IMR-90 (cell line): Measurements from ENCODE around the gene LAMA3. TPM values are rescaled to one million over a fixed set of nuclear protein-coding genes. Genes with fewer than 3 reads are reported as not detected.

Experiments
- ATAC-seq: fragments of 200-7000 bp; cut with Tn5 transposase; 2 replicates; pipeline ENCODE4 v1.9.1; 2020; ENCODE audit warnings: low read depth, mild to moderate bottlenecking, moderate library complexity
- BruUV-seq: library from RNA; stranded (reverse); fragments of 400-500 nt; replicated peaks from 2 replicates; lab custom pipeline; 2021; lab: Mats Ljungman, UMichigan
- CTCF ChIA-PET: fragments of 300-600 bp; formaldehyde crosslinking; extraction: SDS; loops from one replicate; lab custom pipeline; 2021; ENCODE audit warnings: antibody characterized with exemption; lab: Yijun Ruan, JAX
- POLR2A ChIA-PET: fragments of 300-600 bp; sonication (Branson Sonifier 250); formaldehyde crosslinking; loops from one replicate; lab custom pipeline; 2022; ENCODE audit warnings: antibody characterized with exemption; ENCODE audit not compliant: unreplicated experiment; lab: Charles Lee
- DNase-seq: peaks from one replicate; pipeline ENCODE4 v3.0.0; 2013
- H2AFZ ChIP-seq: replicated peaks from 2 replicates; pipeline ENCODE3; 2013; ENCODE audit warnings: low read length, mild to moderate bottlenecking; ENCODE audit not compliant: poor library complexity
- H2AK5ac ChIP-seq: 2 replicates; pipeline ENCODE4 v1.6.1; 2013; ENCODE audit warnings: low read depth, low read length, inconsistent platforms
- H2AK9ac ChIP-seq: replicated peaks from 2 replicates; pipeline ENCODE3; 2013; ENCODE audit warnings: mild to moderate bottlenecking, low read depth, low read length, moderate library complexity; ENCODE audit not compliant: poor library complexity
- H2BK120ac ChIP-seq: 2 replicates; pipeline ENCODE4 v1.6.1; 2013; ENCODE audit warnings: low read depth, low read length, inconsistent platforms
- H2BK15ac ChIP-seq: 3 replicates; pipeline ENCODE4 v1.6.1; 2013; ENCODE audit warnings: low read depth, low read length, inconsistent platforms
- H2BK20ac ChIP-seq: 2 replicates; pipeline ENCODE4 v1.6.1; 2013; ENCODE audit warnings: low read depth, mild to moderate bottlenecking, inconsistent platforms, low read length, moderate library complexity
- H2BK5ac ChIP-seq: 2 replicates; pipeline ENCODE4 v1.6.1; 2013; ENCODE audit warnings: mild to moderate bottlenecking, low read depth, low read length, inconsistent platforms; ENCODE audit not compliant: poor library complexity, severe bottlenecking
- H3K14ac ChIP-seq: replicated peaks from 2 replicates; pipeline ENCODE4 v1.6.1; 2013; ENCODE audit warnings: low read depth, low read length, inconsistent platforms
- H3K18ac ChIP-seq: 2 replicates; pipeline ENCODE4 v1.6.1; 2013; ENCODE audit warnings: low read depth, low read length, control low read depth
- H3K23ac ChIP-seq: 2 replicates; pipeline ENCODE4 v1.6.1; 2013; ENCODE audit warnings: low read depth, low read length, inconsistent platforms
- H3K27ac ChIP-seq: 2 replicates; pipeline ENCODE4 v1.5.1; 2013; ENCODE audit warnings: mild to moderate bottlenecking, control low read depth, low read length; ENCODE audit not compliant: insufficient read depth
- H3K27me3 ChIP-seq: 2 replicates; pipeline ENCODE4 v1.6.1; 2013; ENCODE audit warnings: low read length; ENCODE audit not compliant: control insufficient read depth, insufficient read depth
- H3K36me3 ChIP-seq: 2 replicates; pipeline ENCODE4 v1.6.1; 2013; ENCODE audit warnings: low read length, mixed read lengths; ENCODE audit not compliant: control insufficient read depth, insufficient read depth
- H3K4ac ChIP-seq: 2 replicates; pipeline ENCODE4 v1.6.1; 2013; ENCODE audit warnings: low read depth, low read length, inconsistent platforms
- H3K4me1 ChIP-seq: 2 replicates; pipeline ENCODE4 v1.6.1; 2013; ENCODE audit warnings: low read length, mixed read lengths; ENCODE audit not compliant: control insufficient read depth, insufficient read depth
- H3K4me2 ChIP-seq: 2 replicates; pipeline ENCODE4 v1.6.1; 2013; ENCODE audit warnings: low read depth, mild to moderate bottlenecking, control low read depth, low read length, moderate library complexity
- H3K4me3 ChIP-seq: 2 replicates; pipeline ENCODE4 v1.5.1; 2013; ENCODE audit warnings: low read depth, mild to moderate bottlenecking, control low read depth, low read length, moderate library complexity; ENCODE audit not compliant: insufficient read depth
- H3K56ac ChIP-seq: 2 replicates; pipeline ENCODE4 v1.6.1; 2013; ENCODE audit warnings: low read length, inconsistent platforms; ENCODE audit not compliant: insufficient read depth; ENCODE audit errors: extremely low read depth
- H3K79me1 ChIP-seq, 2 experiments: 2 replicates each; pipeline ENCODE4 v1.6.1; 2013; ENCODE audit warnings: low read length in 2 of 2, inconsistent platforms in 1 of 2, low read depth in 1 of 2
- H3K9ac ChIP-seq: 2 replicates; pipeline ENCODE4 v1.6.1; 2013; ENCODE audit warnings: low read depth, low read length, control low read depth
- H3K9me1 ChIP-seq: 2 replicates; pipeline ENCODE4 v1.6.1; 2013; ENCODE audit warnings: low read length, inconsistent platforms; ENCODE audit not compliant: insufficient read depth
- H3K9me3 ChIP-seq: 2 replicates; pipeline ENCODE4 v1.6.1; 2013; ENCODE audit warnings: low read length; ENCODE audit not compliant: control insufficient read depth, insufficient read depth
- H4K20me1 ChIP-seq: 2 replicates; pipeline ENCODE4 v1.6.1; 2013; ENCODE audit warnings: low read length, inconsistent platforms; ENCODE audit not compliant: insufficient read depth
- H4K5ac ChIP-seq: 2 replicates; pipeline ENCODE4 v1.6.1; 2013; ENCODE audit warnings: mild to moderate bottlenecking, low read depth, low read length, control low read depth
- H4K8ac ChIP-seq, 2 experiments: 2 replicates each; pipeline ENCODE4 v1.6.1; 2013; ENCODE audit warnings: low read depth in 2 of 2, low read length in 2 of 2, control low read depth in 1 of 2, inconsistent platforms in 1 of 2
- H4K91ac ChIP-seq: 2 replicates; pipeline ENCODE4 v1.6.1; 2013; ENCODE audit warnings: low read depth, low read length, inconsistent platforms; ENCODE audit not compliant: insufficient read depth
- CHD1 ChIP-seq: IDR thresholded peaks from 2 replicates; pipeline ENCODE4 v1.6.1; 2012; ENCODE audit warnings: low read depth, low read length, improper control_type of control experiment
- WGBS, 2 experiments: methylation state at CpG; one replicate each; pipeline versions ENCODE4 v1.1.5 to v1.1.7; 2013; ENCODE audit warnings: missing lambda C conversion rate in 2 of 2; ENCODE audit not compliant: insufficient read length in 1 of 2; ENCODE audit errors: extremely low coverage in 2 of 2; 5-methylcytosine and 5-hydroxymethylcytosine counted together
- dilution Hi-C: fragments of 300-500 bp; cut with HindIII; formaldehyde crosslinking; loops from one replicate; pipeline ENCODE4 v1.14.3; 2018; ENCODE audit warnings: low sequenced_read_pairs; ENCODE audit not compliant: unreplicated experiment
- in situ Hi-C: fragments of 300-500 bp; cut with MboI; formaldehyde crosslinking; loops from 3 replicates; pipeline ENCODE4 v1.14.3; 2019; ENCODE audit warnings: low sequenced_read_pairs, inconsistent platforms, mixed read lengths
- intact Hi-C: fragments of 100-400 bp; cut with micrococcal nuclease; formaldehyde crosslinking; loops from 2 replicates; pipeline ENCODE4 v1.10.0; 2022
- polyA plus RNA-seq, 3 experiments: library from polyadenylated mRNA; depleted of rRNA; stranded (reverse); fragments of >200 nt; gene quantifications; 2 replicates each; pipeline ENCODE4 v1.2.3, GENCODE V29; 2012; ENCODE audit warnings: low replicate concordance in 1 of 3
- total RNA-seq: library from RNA; depleted of rRNA; stranded (reverse); fragments of >200 nt; gene quantifications from 2 replicates; pipeline ENCODE4 v1.2.3, GENCODE V29; 2012

The LAMA3 gene
- total and polyA plus RNA-seq, 2 of the 4 experiments (the other 2 are of a cell fraction) = 0.18 to 0.19 TPM

- Histone ChIP-seq H4K5ac (no peak overlapping the region), H3K27me3 (no peaks in the 10 kb centered on the region), H3K4me3 (no peak overlapping the region), H3K27ac (no peak overlapping the region), H2BK20ac (no peak overlapping the region), H2BK5ac (no peak overlapping the region), H4K91ac (peak overlapping the region; percentile 4; the same call in 1 of the 2 replicates), H4K20me1 (no peaks in the 10 kb centered on the region), H2AK5ac (no peak overlapping the region), H3K4me2 (no peak overlapping the region), H3K4me1 (peaks cover 8% of the 10 kb centered on the region), H3K56ac (no peak overlapping the region), H2AK9ac (no peak overlapping the region), H2AFZ (no peak overlapping the region), H2BK15ac (no peak overlapping the region), H2BK120ac (no peak overlapping the region), H3K9me3 (no peaks in the 10 kb centered on the region), H3K9ac (no peak overlapping the region), H3K4ac (no peak overlapping the region), H3K14ac (no peak overlapping the region), H3K18ac (no peak overlapping the region), H3K36me3 (no peaks in the 10 kb centered on the region), H4K8ac (no peak overlapping the region), H3K9me1 (peaks cover 3% of the 10 kb centered on the region), H3K23ac (no peak overlapping the region), H3K79me1 (no peaks in the 10 kb centered on the region)
- dilution Hi-C loops (no loop called here), intact Hi-C loops (no loop called here), in situ Hi-C loops (no loop called here)
- 100% methylated on average over 1 of the region's 2 CpGs; no CpG with 5 or more reads in 1 of the 2 experiments for WGBS, 2 experiments
- POLR2A ChIA-PET = no interaction called here
- ATAC-seq (no peak), DNase-seq (no peak)
- no peak for TF ChIP-seq CHD1
- CTCF ChIA-PET = interaction anchor here (1.6 kb wide), 1 partner anchor 8 kb away, joined by 3 read pairs; no protein-coding TSS in a partner anchor
- no TSS peak for BruUV-seq
These were observed 89.6 kb downstream of the LAMA3 start for GRCh38 chr18:23778828-23779227.
